SK-N-SH (cell line): Measurements from ENCODE around the gene GRK1. TPM values are rescaled to one million over a fixed set of nuclear protein-coding genes. Genes with fewer than 3 reads are reported as not detected.

ENCODE experiments used
- CTCF ChIA-PET: fragments of 300-600, 350-600 bp; formaldehyde crosslinking; extraction: SDS; loops from one replicate; lab custom pipeline; 2021; lab: Yijun Ruan, JAX
- POLR2A ChIA-PET: fragments of 350-600 bp; sonication (Branson Sonifier 250); formaldehyde crosslinking; extraction: SDS; loops from one replicate; lab custom pipeline; 2020; ENCODE audit warnings: antibody characterized with exemption, inconsistent platforms; lab: Yijun Ruan, JAX
- DNase-seq: peaks from one replicate; pipeline ENCODE4 v3.0.0; 2012
- H2AFZ ChIP-seq: fragments of 200-600 bp; sonication (generic); 2 replicates; pipeline ENCODE4 v1.8.1; 2016; ENCODE audit warnings: antibody characterized with exemption, mild to moderate bottlenecking, low read depth
- H3F3A ChIP-seq: fragments of 200-600 bp; sonication (generic); replicated peaks from 2 replicates; pipeline ENCODE3; 2016; ENCODE audit warnings: antibody characterized with exemption, mild to moderate bottlenecking; ENCODE audit not compliant: insufficient read depth
- H3K27ac ChIP-seq, 2 experiments: fragments of 200-500 bp in 1 of 2; fragments of 200-600 bp in 1 of 2; sonication (Bioruptor generic) in 1 of 2; sonication (generic), shearing (Covaris generic) in 1 of 2; 2 replicates each; pipeline versions ENCODE4 v1.5.1 to v1.6.1; 2014 to 2016; ENCODE audit warnings: low read depth in 2 of 2, inconsistent platforms in 1 of 2, low read length in 1 of 2, mild to moderate bottlenecking in 1 of 2, mixed read lengths in 1 of 2
- H3K27me3 ChIP-seq: fragments of 200-600 bp; sonication (generic), shearing (Covaris generic); 2 replicates; pipeline ENCODE4 v1.6.1; 2016; ENCODE audit warnings: mixed run types; ENCODE audit not compliant: insufficient read depth
- H3K36me3 ChIP-seq, 2 experiments: fragments of 200-500 bp in 1 of 2; fragments of 200-600 bp in 1 of 2; sonication (Bioruptor generic) in 1 of 2; sonication (generic) in 1 of 2; replicated peaks in 1 of 2; 2 replicates each; pipeline versions ENCODE3 to v1.5.1; 2014 to 2016; ENCODE audit warnings: low read length in 1 of 2, mild to moderate bottlenecking in 1 of 2; ENCODE audit not compliant: insufficient read depth in 2 of 2, control insufficient read depth in 1 of 2
- H3K4me1 ChIP-seq, 2 experiments: fragments of 200-500 bp in 1 of 2; fragments of 200-600 bp in 1 of 2; sonication (Bioruptor generic) in 1 of 2; sonication (generic), shearing (Covaris generic) in 1 of 2; 2 replicates each; pipeline versions ENCODE4 v1.5.1 to v1.6.1; 2014 to 2016; ENCODE audit warnings: low read depth in 1 of 2, low read length in 1 of 2, mixed run types in 1 of 2; ENCODE audit not compliant: insufficient read depth in 2 of 2, control insufficient read depth in 1 of 2
- H3K4me2 ChIP-seq: fragments of 200-600 bp; sonication (generic), shearing (Covaris generic); 2 replicates; pipeline ENCODE4 v1.6.1; 2017; ENCODE audit warnings: mixed run types
- H3K4me3 ChIP-seq, 2 experiments: fragments of 200-500 bp in 1 of 2; fragments of 200-600 bp in 1 of 2; sonication (Bioruptor generic) in 1 of 2; sonication (generic), shearing (Covaris generic) in 1 of 2; 2 replicates each; pipeline versions ENCODE4 v1.5.1 to v1.8.1; 2014 to 2016; ENCODE audit warnings: low read depth in 2 of 2, inconsistent platforms in 1 of 2, low read length in 1 of 2, mild to moderate bottlenecking in 1 of 2, mixed read lengths in 1 of 2, moderate library complexity in 1 of 2
- H3K79me2 ChIP-seq: fragments of 200-600 bp; sonication (generic); 2 replicates; pipeline ENCODE4 v1.8.1; 2017; ENCODE audit warnings: mild to moderate bottlenecking; ENCODE audit not compliant: insufficient read depth
- H3K9ac ChIP-seq: fragments of 200-600 bp; sonication (generic); 2 replicates; pipeline ENCODE4 v1.6.1; 2017; ENCODE audit warnings: mixed run types
- H3K9me2 ChIP-seq: fragments of 200-600 bp; sonication (generic); 2 replicates; pipeline ENCODE4 v1.6.1; 2017; ENCODE audit warnings: mixed run types
- H3K9me3 ChIP-seq: fragments of 200-600 bp; sonication (generic); 2 replicates; pipeline ENCODE4 v1.6.1; 2017; ENCODE audit warnings: mixed run types, mild to moderate bottlenecking, moderate library complexity
- H4K20me1 ChIP-seq: fragments of 200-600 bp; sonication (generic); 2 replicates; pipeline ENCODE4 v1.6.1; 2017; ENCODE audit warnings: mild to moderate bottlenecking, mixed run types; ENCODE audit not compliant: insufficient read depth
- ELF1 ChIP-seq: IDR thresholded peaks from 2 replicates; pipeline ENCODE4 v1.4.0; 2012
- EP300 ChIP-seq, 2 experiments: IDR thresholded peaks; 2 replicates each; pipeline versions ENCODE4 v1.4.0 to v1.6.1; 2012; ENCODE audit warnings: borderline replicate concordance in 1 of 2, low read depth in 1 of 2, low read length in 1 of 2
- FOXJ3 ChIP-seq: sonication (generic); formaldehyde crosslinking; IDR thresholded peaks from 2 replicates; pipeline ENCODE4 v1.5.1; 2020; ENCODE audit warnings: mild to moderate bottlenecking, missing genetic modification reagents
- FOXM1 ChIP-seq: IDR thresholded peaks from 2 replicates; pipeline ENCODE4 v1.4.0; 2012; ENCODE audit warnings: low read depth, mild to moderate bottlenecking
- GABPA ChIP-seq: IDR thresholded peaks from 2 replicates; pipeline ENCODE4 v1.4.0; 2012; ENCODE audit warnings: low read depth, mild to moderate bottlenecking
- JUND ChIP-seq: IDR thresholded peaks from 2 replicates; pipeline ENCODE4 v1.4.0; 2012
- MXI1 ChIP-seq: IDR thresholded peaks from 2 replicates; pipeline ENCODE4 v1.6.1; 2012; ENCODE audit warnings: mild to moderate bottlenecking, low read depth, low read length, improper control_type of control experiment
- NFIC ChIP-seq: IDR thresholded peaks from 2 replicates; pipeline ENCODE4 v1.4.0; 2012; ENCODE audit warnings: borderline replicate concordance
- NRF1 ChIP-seq: IDR thresholded peaks from 2 replicates; pipeline ENCODE4 v1.6.1; 2012; ENCODE audit warnings: low read depth, mild to moderate bottlenecking, low read length
- POLR2AphosphoS5 ChIP-seq: IDR thresholded peaks from 2 replicates; pipeline ENCODE4 v1.6.1; 2012; ENCODE audit warnings: low read depth, low read length
- RFX5 ChIP-seq: IDR thresholded peaks from 2 replicates; pipeline ENCODE4 v1.6.1; 2012; ENCODE audit warnings: mild to moderate bottlenecking, improper control_type of control experiment, low read length
- RXRA ChIP-seq: IDR thresholded peaks from 2 replicates; pipeline ENCODE4 v1.4.0; 2012; ENCODE audit warnings: low read depth, mild to moderate bottlenecking, borderline replicate concordance
- SIN3A ChIP-seq: IDR thresholded peaks from 2 replicates; pipeline ENCODE4 v1.6.1; 2012; ENCODE audit warnings: low read depth, mild to moderate bottlenecking, low read length, moderate library complexity, borderline replicate concordance
- TEAD4 ChIP-seq: IDR thresholded peaks from 2 replicates; pipeline ENCODE4 v1.4.0; 2012; ENCODE audit warnings: mild to moderate bottlenecking, borderline replicate concordance; ENCODE audit not compliant: insufficient read depth
- WGBS: methylation state at CpG from one replicate; pipeline ENCODE4 v1.1.6; 2017; ENCODE audit warnings: low lambda C conversion rate; 5-methylcytosine and 5-hydroxymethylcytosine counted together
- polyA plus RNA-seq, 3 experiments: library from polyadenylated mRNA; depleted of rRNA; stranded (reverse); fragments of >200 nt; gene quantifications; 2 replicates each; pipeline ENCODE4 v1.2.3, GENCODE V29; 2012
- TF ChIP-seq, protein P1 (sequence below): IDR thresholded peaks from 2 replicates; pipeline ENCODE4 v1.6.1; 2012; ENCODE audit warnings: mild to moderate bottlenecking, low read depth, low read length, moderate library complexity
- TF ChIP-seq, protein P2 (sequence below): fragments of 200-600 bp; sonication (generic); IDR thresholded peaks from 2 replicates; pipeline ENCODE4 v1.6.1; 2017; ENCODE audit warnings: antibody characterized with exemption, mild to moderate bottlenecking, moderate library complexity
- TF ChIP-seq, protein P3 (sequence below): IDR thresholded peaks from 2 replicates; pipeline ENCODE4 v1.4.0; 2012; ENCODE audit warnings: low read depth, borderline replicate concordance
- TF ChIP-seq, protein P4 (sequence below): IDR thresholded peaks from 2 replicates; pipeline ENCODE4 v1.4.0; 2012; ENCODE audit warnings: low read depth
- TF ChIP-seq, protein P5 (sequence below): fragments of 150-350 bp; IDR thresholded peaks from 2 replicates; pipeline ENCODE4 v1.6.1; 2017; ENCODE audit warnings: antibody characterized with exemption, low read length, low read depth, borderline replicate concordance

GRK1 gene
- polyA plus RNA-seq, 1 of the 3 experiments (the other 2 are of a cell fraction) = 0.12 TPM

DNA sequence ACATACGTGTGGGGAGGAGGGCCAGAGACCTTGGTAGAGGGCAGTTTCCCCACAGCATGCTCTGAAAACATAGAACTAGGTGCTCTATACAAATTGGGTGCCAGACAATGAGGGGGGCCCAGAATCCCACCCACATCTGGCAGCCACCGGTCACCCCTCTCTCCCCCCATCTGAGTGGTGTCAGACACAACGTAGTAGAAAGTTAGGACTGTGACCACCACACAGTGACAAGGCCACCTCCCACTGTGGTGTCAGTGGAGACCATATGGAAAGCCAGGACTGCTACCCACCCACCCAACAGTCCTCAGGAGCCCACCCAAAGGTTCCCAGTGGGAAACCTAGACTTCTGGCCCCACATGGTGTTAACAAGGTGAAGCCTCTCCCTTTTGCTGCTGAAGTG is 7.0 kb upstream of the GRK1 start:
- Histone ChIP-seq H2AFZ (no peak overlapping the region), H3K4me2 (no peak overlapping the region), H4K20me1 (no peaks in the 10 kb centered on the region), H3K27me3 (no peaks in the 10 kb centered on the region), H3K4me1 (no peaks in the 10 kb centered on the region; a peak in 1 of 4 replicates), H3K4me3 (no peak overlapping the region), H3K9ac (no peak overlapping the region), H3F3A (no peaks in the 10 kb centered on the region), H3K9me2 (no peaks in the 10 kb centered on the region), H3K9me3 (peaks cover 14% of the 10 kb centered on the region; the same call in 1 of the 2 replicates), H3K36me3 (no peaks in the 10 kb centered on the region), H3K27ac (no peak overlapping the region), H3K79me2 (no peaks in the 10 kb centered on the region)
- ChIA-PET CTCF (interaction anchor here (1.7 kb wide), 1 partner anchor 65 kb away, joined by 4 read pairs; no protein-coding TSS in a partner anchor), POLR2A (no interaction called here)
- WGBS = 71% methylated on average over 3 of the region's 3 CpGs
- DNase-seq = no peak
- TF ChIP-seq RFX5 (no peak), TEAD4 (no peak), RXRA (no peak), POLR2AphosphoS5 (no peak), GABPA (no peak)
- TF ChIP-seq, protein P1, sequence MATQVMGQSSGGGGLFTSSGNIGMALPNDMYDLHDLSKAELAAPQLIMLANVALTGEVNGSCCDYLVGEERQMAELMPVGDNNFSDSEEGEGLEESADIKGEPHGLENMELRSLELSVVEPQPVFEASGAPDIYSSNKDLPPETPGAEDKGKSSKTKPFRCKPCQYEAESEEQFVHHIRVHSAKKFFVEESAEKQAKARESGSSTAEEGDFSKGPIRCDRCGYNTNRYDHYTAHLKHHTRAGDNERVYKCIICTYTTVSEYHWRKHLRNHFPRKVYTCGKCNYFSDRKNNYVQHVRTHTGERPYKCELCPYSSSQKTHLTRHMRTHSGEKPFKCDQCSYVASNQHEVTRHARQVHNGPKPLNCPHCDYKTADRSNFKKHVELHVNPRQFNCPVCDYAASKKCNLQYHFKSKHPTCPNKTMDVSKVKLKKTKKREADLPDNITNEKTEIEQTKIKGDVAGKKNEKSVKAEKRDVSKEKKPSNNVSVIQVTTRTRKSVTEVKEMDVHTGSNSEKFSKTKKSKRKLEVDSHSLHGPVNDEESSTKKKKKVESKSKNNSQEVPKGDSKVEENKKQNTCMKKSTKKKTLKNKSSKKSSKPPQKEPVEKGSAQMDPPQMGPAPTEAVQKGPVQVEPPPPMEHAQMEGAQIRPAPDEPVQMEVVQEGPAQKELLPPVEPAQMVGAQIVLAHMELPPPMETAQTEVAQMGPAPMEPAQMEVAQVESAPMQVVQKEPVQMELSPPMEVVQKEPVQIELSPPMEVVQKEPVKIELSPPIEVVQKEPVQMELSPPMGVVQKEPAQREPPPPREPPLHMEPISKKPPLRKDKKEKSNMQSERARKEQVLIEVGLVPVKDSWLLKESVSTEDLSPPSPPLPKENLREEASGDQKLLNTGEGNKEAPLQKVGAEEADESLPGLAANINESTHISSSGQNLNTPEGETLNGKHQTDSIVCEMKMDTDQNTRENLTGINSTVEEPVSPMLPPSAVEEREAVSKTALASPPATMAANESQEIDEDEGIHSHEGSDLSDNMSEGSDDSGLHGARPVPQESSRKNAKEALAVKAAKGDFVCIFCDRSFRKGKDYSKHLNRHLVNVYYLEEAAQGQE = no peak

DNA sequence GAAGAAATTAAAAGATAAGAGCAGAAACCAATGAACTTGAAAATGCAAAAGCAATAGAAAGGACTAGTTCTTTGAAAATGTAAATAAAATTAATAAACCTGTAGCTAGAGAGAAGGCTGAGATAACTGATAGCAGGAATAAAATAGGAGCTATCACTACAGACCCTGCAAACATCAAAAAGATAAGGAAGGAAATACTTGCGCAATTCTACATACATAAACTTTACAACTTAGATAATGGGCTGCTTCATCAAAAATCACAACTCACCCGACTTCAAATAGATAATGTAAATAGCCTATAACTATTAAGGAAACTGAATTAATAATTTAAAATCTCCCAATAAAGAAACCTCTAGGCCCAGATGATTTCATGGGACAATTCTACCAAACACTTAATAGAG is 5.5 kb upstream of the GRK1 start:
- POLR2A ChIA-PET = no interaction called here
- WGBS = 47% methylated on average over 2 of the region's 2 CpGs
- DNase-seq = no peak
- H2AFZ ChIP-seq = no peak overlapping the region
- peaks cover 14% of the 10 kb centered on the region; the same call in 1 of the 2 replicates for H3K9me3 ChIP-seq
- H3K27me3 ChIP-seq = no peaks in the 10 kb centered on the region
- H3K27ac ChIP-seq = no peak overlapping the region
- no peaks in the 10 kb centered on the region for H3K36me3 ChIP-seq
- CTCF ChIA-PET = interaction anchor here (0.9 to 1.7 kb wide), 3 partner anchors 63 to 155 kb away, joined by 3 to 4 read pairs (median 4); no protein-coding TSS in a partner anchor
- no peaks in the 10 kb centered on the region; a peak in 1 of 4 replicates for H3K4me1 ChIP-seq
- no peaks in the 10 kb centered on the region for H4K20me1 ChIP-seq
- H3K9ac ChIP-seq = no peak overlapping the region
- H3K9me2 ChIP-seq = no peaks in the 10 kb centered on the region
- H3K79me2 ChIP-seq = no peaks in the 10 kb centered on the region
- H3K4me2 ChIP-seq = no peak overlapping the region
- H3F3A ChIP-seq = peaks cover 11% of the 10 kb centered on the region
- no peak overlapping the region for H3K4me3 ChIP-seq
- TF ChIP-seq, protein P2, sequence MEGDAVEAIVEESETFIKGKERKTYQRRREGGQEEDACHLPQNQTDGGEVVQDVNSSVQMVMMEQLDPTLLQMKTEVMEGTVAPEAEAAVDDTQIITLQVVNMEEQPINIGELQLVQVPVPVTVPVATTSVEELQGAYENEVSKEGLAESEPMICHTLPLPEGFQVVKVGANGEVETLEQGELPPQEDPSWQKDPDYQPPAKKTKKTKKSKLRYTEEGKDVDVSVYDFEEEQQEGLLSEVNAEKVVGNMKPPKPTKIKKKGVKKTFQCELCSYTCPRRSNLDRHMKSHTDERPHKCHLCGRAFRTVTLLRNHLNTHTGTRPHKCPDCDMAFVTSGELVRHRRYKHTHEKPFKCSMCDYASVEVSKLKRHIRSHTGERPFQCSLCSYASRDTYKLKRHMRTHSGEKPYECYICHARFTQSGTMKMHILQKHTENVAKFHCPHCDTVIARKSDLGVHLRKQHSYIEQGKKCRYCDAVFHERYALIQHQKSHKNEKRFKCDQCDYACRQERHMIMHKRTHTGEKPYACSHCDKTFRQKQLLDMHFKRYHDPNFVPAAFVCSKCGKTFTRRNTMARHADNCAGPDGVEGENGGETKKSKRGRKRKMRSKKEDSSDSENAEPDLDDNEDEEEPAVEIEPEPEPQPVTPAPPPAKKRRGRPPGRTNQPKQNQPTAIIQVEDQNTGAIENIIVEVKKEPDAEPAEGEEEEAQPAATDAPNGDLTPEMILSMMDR = no peak
- no peak for TF ChIP-seq SIN3A
- no peak for TF ChIP-seq JUND
- TF ChIP-seq, protein P3, sequence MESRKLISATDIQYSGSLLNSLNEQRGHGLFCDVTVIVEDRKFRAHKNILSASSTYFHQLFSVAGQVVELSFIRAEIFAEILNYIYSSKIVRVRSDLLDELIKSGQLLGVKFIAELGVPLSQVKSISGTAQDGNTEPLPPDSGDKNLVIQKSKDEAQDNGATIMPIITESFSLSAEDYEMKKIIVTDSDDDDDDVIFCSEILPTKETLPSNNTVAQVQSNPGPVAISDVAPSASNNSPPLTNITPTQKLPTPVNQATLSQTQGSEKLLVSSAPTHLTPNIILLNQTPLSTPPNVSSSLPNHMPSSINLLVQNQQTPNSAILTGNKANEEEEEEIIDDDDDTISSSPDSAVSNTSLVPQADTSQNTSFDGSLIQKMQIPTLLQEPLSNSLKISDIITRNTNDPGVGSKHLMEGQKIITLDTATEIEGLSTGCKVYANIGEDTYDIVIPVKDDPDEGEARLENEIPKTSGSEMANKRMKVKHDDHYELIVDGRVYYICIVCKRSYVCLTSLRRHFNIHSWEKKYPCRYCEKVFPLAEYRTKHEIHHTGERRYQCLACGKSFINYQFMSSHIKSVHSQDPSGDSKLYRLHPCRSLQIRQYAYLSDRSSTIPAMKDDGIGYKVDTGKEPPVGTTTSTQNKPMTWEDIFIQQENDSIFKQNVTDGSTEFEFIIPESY = no peak
- no peak for TF ChIP-seq NRF1
- TF ChIP-seq ELF1 = no peak
- TF ChIP-seq FOXM1 = no peak
- TF ChIP-seq, protein P4, sequence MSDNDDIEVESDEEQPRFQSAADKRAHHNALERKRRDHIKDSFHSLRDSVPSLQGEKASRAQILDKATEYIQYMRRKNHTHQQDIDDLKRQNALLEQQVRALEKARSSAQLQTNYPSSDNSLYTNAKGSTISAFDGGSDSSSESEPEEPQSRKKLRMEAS = no peak
- no peak for TF ChIP-seq MXI1
- no peak for TF ChIP-seq FOXJ3
- no peak for TF ChIP-seq EP300 (IDR thresholded peaks at IDR 0.05; ENCODE audit: borderline replicate concordance in 1 of 2, low read depth in 1 of 2, low read length in 1 of 2)
- TF ChIP-seq NFIC = no peak
- TF ChIP-seq, protein P5, sequence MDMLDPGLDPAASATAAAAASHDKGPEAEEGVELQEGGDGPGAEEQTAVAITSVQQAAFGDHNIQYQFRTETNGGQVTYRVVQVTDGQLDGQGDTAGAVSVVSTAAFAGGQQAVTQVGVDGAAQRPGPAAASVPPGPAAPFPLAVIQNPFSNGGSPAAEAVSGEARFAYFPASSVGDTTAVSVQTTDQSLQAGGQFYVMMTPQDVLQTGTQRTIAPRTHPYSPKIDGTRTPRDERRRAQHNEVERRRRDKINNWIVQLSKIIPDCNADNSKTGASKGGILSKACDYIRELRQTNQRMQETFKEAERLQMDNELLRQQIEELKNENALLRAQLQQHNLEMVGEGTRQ = no peak
